GM23338 (cell line): Measurements from ENCODE around the gene DNLZ. TPM values are rescaled to one million over a fixed set of nuclear protein-coding genes. Genes with fewer than 3 reads are reported as not detected.
A peak's percentile ranks its signal among the peaks of the same experiment; 100 is the strongest.

Source experiments
- ATAC-seq: fragments of 200-7000 bp; cut with Tn5 transposase; 3 replicates; pipeline ENCODE4 v1.9.1; 2020
- DNase-seq: peaks from one replicate; pipeline ENCODE4 v3.0.0-alpha.2; 2015; ENCODE audit warnings: low spot score
- H2AFZ ChIP-seq: fragments of 200-600 bp; sonication (generic); 2 replicates; pipeline ENCODE4 v1.8.0; 2016; ENCODE audit warnings: antibody characterized with exemption, mild to moderate bottlenecking, moderate library complexity
- H3F3A ChIP-seq: fragments of 200-600 bp; sonication (generic); replicated peaks from 2 replicates; pipeline ENCODE4 v1.8.0; 2017; ENCODE audit warnings: antibody characterized with exemption, mixed run types, low read depth
- H3K27ac ChIP-seq: fragments of 200-600 bp; sonication (generic); 2 replicates; pipeline ENCODE4 v1.6.1; 2016; ENCODE audit warnings: low read depth
- H3K27me3 ChIP-seq: fragments of 200-600 bp; sonication (generic); 2 replicates; pipeline ENCODE4 v1.8.0; 2016; ENCODE audit warnings: mild to moderate bottlenecking, mixed run types, moderate library complexity; ENCODE audit not compliant: insufficient read depth
- H3K36me3 ChIP-seq: fragments of 200-600 bp; sonication (generic); 2 replicates; pipeline ENCODE4 v1.8.0; 2016; ENCODE audit warnings: mild to moderate bottlenecking; ENCODE audit not compliant: insufficient read depth
- H3K4me1 ChIP-seq: fragments of 200-600 bp; sonication (generic); 2 replicates; pipeline ENCODE4 v1.8.0; 2016; ENCODE audit warnings: mild to moderate bottlenecking, moderate library complexity; ENCODE audit not compliant: insufficient read depth
- H3K4me2 ChIP-seq: fragments of 200-600 bp; sonication (generic); 2 replicates; pipeline ENCODE4 v1.7.1; 2017; ENCODE audit warnings: mixed run types
- H3K4me3 ChIP-seq: fragments of 200-600 bp; sonication (generic); 2 replicates; pipeline ENCODE4 v1.6.1; 2016; ENCODE audit warnings: mixed run types
- H3K79me2 ChIP-seq: fragments of 200-600 bp; sonication (generic); replicated peaks from 2 replicates; pipeline ENCODE4 v1.8.0; 2017; ENCODE audit warnings: mild to moderate bottlenecking; ENCODE audit not compliant: insufficient read depth
- H3K9me2 ChIP-seq: fragments of 200-600 bp; sonication (generic); 2 replicates; pipeline ENCODE4 v1.8.0; 2017; ENCODE audit not compliant: insufficient read depth
- H4K20me1 ChIP-seq: fragments of 200-600 bp; sonication (generic); replicated peaks from 2 replicates; pipeline ENCODE4 v1.8.0; 2017; ENCODE audit warnings: mild to moderate bottlenecking; ENCODE audit not compliant: insufficient read depth
- H3K27ac Mint-ChIP-seq: 2 replicates; pipeline ENCODE4 v1.8.0; 2020; ENCODE audit warnings: inconsistent platforms, mild to moderate bottlenecking, moderate library complexity, mixed read lengths
- H3K27me3 Mint-ChIP-seq: 3 replicates; pipeline ENCODE4 v1.8.0; 2022; ENCODE audit warnings: low read depth, mild to moderate bottlenecking, moderate library complexity, mixed read lengths, inconsistent platforms; ENCODE audit not compliant: insufficient read depth, poor library complexity
- H3K36me3 Mint-ChIP-seq: 3 replicates; pipeline ENCODE4 v1.8.0; 2021; ENCODE audit warnings: low read depth, mild to moderate bottlenecking, inconsistent platforms, moderate library complexity, mixed read lengths
- H3K4me1 Mint-ChIP-seq: 3 replicates; pipeline ENCODE4 v1.8.0; 2020; ENCODE audit warnings: mild to moderate bottlenecking, inconsistent platforms, mixed read lengths
- H3K4me3 Mint-ChIP-seq: 3 replicates; pipeline ENCODE4 v1.8.0; 2021; ENCODE audit warnings: moderate library complexity, mild to moderate bottlenecking, inconsistent platforms, mixed read lengths
- H3K9me3 Mint-ChIP-seq: 3 replicates; pipeline ENCODE4 v1.8.0; 2020; ENCODE audit warnings: moderate library complexity, mild to moderate bottlenecking, inconsistent platforms, mixed read lengths
- CREB1 ChIP-seq: fragments of 250-450 bp; sonication (Bioruptor Pico); IDR thresholded peaks from 2 replicates; pipeline ENCODE4 v1.5.0; 2020; ENCODE audit warnings: low read depth, mild to moderate bottlenecking, moderate library complexity
- CTCF ChIP-seq, 2 experiments: fragments of 200-600 bp in 1 of 2; sonication (generic) in 1 of 2; conservative IDR thresholded peaks; 2 replicates each; pipeline versions ENCODE4 v1.5.1 to v1.6.1; 2016 to 2017; ENCODE audit warnings: antibody characterized with exemption in 2 of 2, low read depth in 2 of 2, mild to moderate bottlenecking in 2 of 2, moderate library complexity in 1 of 2
- EZH2 ChIP-seq: fragments of 200-600 bp; sonication (generic); IDR thresholded peaks from one replicate; pipeline ENCODE4 v1.8.0; 2017; ENCODE audit warnings: antibody characterized with exemption, mild to moderate bottlenecking, low read depth; ENCODE audit not compliant: unreplicated experiment
- JUNB ChIP-seq: IDR thresholded peaks from one replicate; pipeline ENCODE4 v1.6.1; 2016; ENCODE audit warnings: antibody characterized with exemption; ENCODE audit not compliant: unreplicated experiment
- REST ChIP-seq: IDR thresholded peaks from one replicate; pipeline ENCODE4 v1.6.1; 2018; ENCODE audit warnings: antibody characterized with exemption; ENCODE audit not compliant: unreplicated experiment
- STAT1 ChIP-seq: IDR thresholded peaks from one replicate; pipeline ENCODE4 v1.6.1; 2016; ENCODE audit warnings: antibody characterized with exemption; ENCODE audit not compliant: unreplicated experiment
- ZNF331 ChIP-seq: fragments of 250-450 bp; sonication (Bioruptor Pico); IDR thresholded peaks from 2 replicates; pipeline ENCODE4 v1.5.0; 2020; ENCODE audit warnings: low read depth, mild to moderate bottlenecking, moderate library complexity
- polyA plus RNA-seq: library from polyadenylated mRNA; unstranded; fragments of >200 nt; fragmentation: Nextera tagmentation; extraction: Ambion mirVana; gene quantifications from 2 replicates; pipeline ENCODE4 v1.2.1, GENCODE V29; 2016
- total RNA-seq: library from RNA; depleted of rRNA; stranded (reverse); fragments of >200 nt; shearing (Covaris generic); gene quantifications from 2 replicates; pipeline ENCODE4 v1.2.3, GENCODE V29; 2014

Gene DNLZ
- total and polyA plus RNA-seq, 2 experiments from 2014 or later, result 33.4 to 53.9 TPM

GRCh38 chr9:136346157-136346481 lies 17.4 kb downstream of the DNLZ start (continued):
- no peak for TF ChIP-seq CTCF (conservative IDR thresholded peaks at IDR 0.05; ENCODE audit: low read depth in 2 of 2)
- no peak for TF ChIP-seq ZNF331 (CRISPR knock-in tag)
- TF ChIP-seq CREB1 (CRISPR knock-in tag), result no peak
- TF ChIP-seq JUNB, result no peak
- no peak for TF ChIP-seq REST
- TF ChIP-seq EZH2, result no peak

GRCh38 chr9:136345281-136346156 lies 18.0 kb downstream of the DNLZ start:
- H3K9me2 ChIP-seq, result no peaks in the 10 kb centered on the region
- no peak overlapping the region for H3K27ac ChIP-seq
- DNase-seq (peak; percentile 80), ATAC-seq (peak; percentile 58)
- 0 out of 2 replicates have a peak, but pooled peaks cover 3% of the 10 kb centered on the region for H3F3A ChIP-seq
- H3K36me3 ChIP-seq, result no peaks in the 10 kb centered on the region
- peaks cover 3% of the 10 kb centered on the region; the same call in 2 of the 3 replicates for H3K4me1 Mint-ChIP-seq
- no peak overlapping the region for H3K4me3 ChIP-seq
- H4K20me1 ChIP-seq, result no peaks in the 10 kb centered on the region; the same call in 1 of the 2 replicates
- peaks cover 22% of the 10 kb centered on the region for H3K27me3 Mint-ChIP-seq
- H3K36me3 Mint-ChIP-seq, result no peaks in the 10 kb centered on the region
- H3K79me2 ChIP-seq, result no peaks in the 10 kb centered on the region
- H3K4me3 Mint-ChIP-seq, result no peak overlapping the region
- no peak overlapping the region for H2AFZ ChIP-seq
- H3K27ac Mint-ChIP-seq, result no peak overlapping the region
- no peak for TF ChIP-seq STAT1
- TF ChIP-seq CTCF (conservative IDR thresholded peaks at IDR 0.05; ENCODE audit: low read depth in 2 of 2), result peak; percentile 51 to 67
- no peak for TF ChIP-seq JUNB
- no peaks in the 10 kb centered on the region; the same call in 1 of the 3 replicates for H3K9me3 Mint-ChIP-seq
- H3K4me1 ChIP-seq, result peaks cover 5% of the 10 kb centered on the region
- no peaks in the 10 kb centered on the region for H3K27me3 ChIP-seq
- no peak overlapping the region for H3K4me2 ChIP-seq
